HEK293 (cell line): ENCODE data around the gene SLC39A11.

ENCODE experiments used
- CTCF ChIA-PET: fragments of 350-600 bp; formaldehyde crosslinking; extraction: SDS; loops from one replicate; lab custom pipeline; 2021; ENCODE audit warnings: antibody characterized with exemption; lab: Yijun Ruan, JAX
- POLR2A ChIA-PET: fragments of 300-600 bp; formaldehyde crosslinking; extraction: SDS; loops from one replicate; lab custom pipeline; 2020; ENCODE audit warnings: antibody characterized with exemption, inconsistent platforms; lab: Yijun Ruan, JAX
- H3K27ac ChIP-seq: fragments of 200-500 bp; sonication (Bioruptor generic); 2 replicates; pipeline ENCODE4 v1.5.1; 2014; ENCODE audit warnings: low read depth, low read length, control low read depth, inconsistent platforms; ENCODE audit errors: extremely low read depth
- H3K36me3 ChIP-seq, 2 experiments: fragments of 200-500 bp in 1 of 2; sonication (Bioruptor generic) in 1 of 2; 1 replicate in 1 of 2; 2 replicates in 1 of 2; pipeline ENCODE4 v1.5.1; 2014 to 2017; ENCODE audit warnings: inconsistent platforms in 2 of 2, low read length in 2 of 2; ENCODE audit not compliant: control insufficient read depth in 2 of 2, insufficient read depth in 1 of 2
- H3K4me1 ChIP-seq: fragments of 200-500 bp; sonication (Bioruptor generic); 2 replicates; pipeline ENCODE4 v1.5.1; 2014; ENCODE audit warnings: mild to moderate bottlenecking, low read length, inconsistent platforms; ENCODE audit not compliant: control insufficient read depth, insufficient read depth
- H3K4me3 ChIP-seq: 2 replicates; pipeline ENCODE4 v1.5.1; 2011; ENCODE audit warnings: low read depth, mild to moderate bottlenecking, control low read depth, low read length, moderate library complexity
- H3K9me3 ChIP-seq: fragments of 200-500 bp; sonication (Bioruptor generic); 2 replicates; pipeline ENCODE4 v1.5.1; 2014; ENCODE audit warnings: low read depth, low read length, inconsistent platforms; ENCODE audit not compliant: control insufficient read depth, insufficient read depth
- BCL11A ChIP-seq: fragments of 450-650 bp; formaldehyde crosslinking; IDR thresholded peaks from 2 replicates; pipeline ENCODE4 v1.5.1; 2016; ENCODE audit warnings: low read depth, missing biosample characterization, missing genetic modification characterization
- ELK4 ChIP-seq: IDR thresholded peaks from 2 replicates; pipeline ENCODE4 v1.6.1; 2011; ENCODE audit warnings: mild to moderate bottlenecking, low read depth, low read length, borderline replicate concordance
- HOXC10 ChIP-seq: sonication (generic); formaldehyde crosslinking; IDR thresholded peaks from 2 replicates; pipeline ENCODE4 v1.8.1; 2023; ENCODE audit warnings: mild to moderate bottlenecking, missing genetic modification reagents
- KLF7 ChIP-seq: fragments of 450-650 bp; formaldehyde crosslinking; IDR thresholded peaks from 2 replicates; pipeline ENCODE4 v1.5.1; 2016; ENCODE audit warnings: missing biosample characterization, missing genetic modification characterization, borderline replicate concordance
- MEIS1 ChIP-seq: sonication (generic); formaldehyde crosslinking; IDR thresholded peaks from 2 replicates; pipeline ENCODE4 v1.8.1; 2022; ENCODE audit warnings: missing genetic modification reagents, mild to moderate bottlenecking, borderline replicate concordance
- TRIM28 ChIP-seq: IDR thresholded peaks from 2 replicates; pipeline ENCODE4 v1.6.1; 2011; ENCODE audit warnings: low read length, control low read depth, borderline replicate concordance
- YY1 ChIP-seq: fragments of 450-650 bp; formaldehyde crosslinking; IDR thresholded peaks from 2 replicates; pipeline ENCODE4 v1.5.1; 2018; ENCODE audit warnings: missing biosample characterization, missing genetic modification characterization
- ZBTB26 ChIP-seq: fragments of 450-650 bp; formaldehyde crosslinking; optimal IDR thresholded peaks from 2 replicates; pipeline ENCODE3; 2016; ENCODE audit warnings: missing biosample characterization, mild to moderate bottlenecking, missing genetic modification characterization
- ZEB2 ChIP-seq: fragments of 450-650 bp; formaldehyde crosslinking; IDR thresholded peaks from 2 replicates; pipeline ENCODE4 v1.5.1; 2016; ENCODE audit warnings: missing biosample characterization, missing genetic modification characterization
- ZNF132 ChIP-seq: fragments of 450-650 bp; formaldehyde crosslinking; IDR thresholded peaks from 2 replicates; pipeline ENCODE4 v1.5.1; 2017; ENCODE audit warnings: missing biosample characterization, missing genetic modification characterization, borderline replicate concordance
- ZNF148 ChIP-seq: fragments of 450-650 bp; formaldehyde crosslinking; IDR thresholded peaks from 2 replicates; pipeline ENCODE4 v1.5.0; 2017; ENCODE audit warnings: missing biosample characterization, missing genetic modification characterization, borderline replicate concordance
- ZNF18 ChIP-seq: fragments of 450-650 bp; formaldehyde crosslinking; IDR thresholded peaks from 2 replicates; pipeline ENCODE4 v1.5.1; 2016; ENCODE audit warnings: missing biosample characterization, missing genetic modification characterization
- ZNF211 ChIP-seq: fragments of 450-650 bp; formaldehyde crosslinking; IDR thresholded peaks from 2 replicates; pipeline ENCODE4 v1.5.1; 2016; ENCODE audit warnings: low read depth, missing biosample characterization, missing genetic modification characterization
- ZNF510 ChIP-seq: fragments of 450-650 bp; formaldehyde crosslinking; IDR thresholded peaks from 2 replicates; pipeline ENCODE4 v1.5.1; 2018; ENCODE audit warnings: mild to moderate bottlenecking, missing genetic modification characterization, missing biosample characterization; ENCODE audit not compliant: insufficient replicate concordance
- ZNF513 ChIP-seq: fragments of 450-650 bp; IDR thresholded peaks from 2 replicates; pipeline ENCODE4 v1.5.1; 2018; ENCODE audit warnings: missing biosample characterization, missing genetic modification characterization
- ZNF518A ChIP-seq: fragments of 450-650 bp; formaldehyde crosslinking; conservative IDR thresholded peaks from 2 replicates; pipeline ENCODE4 v1.5.1; 2016; ENCODE audit warnings: low read depth, missing biosample characterization, missing genetic modification characterization
- ZNF530 ChIP-seq: fragments of 450-650 bp; formaldehyde crosslinking; IDR thresholded peaks from 2 replicates; pipeline ENCODE4 v1.5.1; 2016; ENCODE audit warnings: low read depth, missing biosample characterization, missing genetic modification characterization
- ZNF560 ChIP-seq: fragments of 450-650 bp; formaldehyde crosslinking; IDR thresholded peaks from 2 replicates; pipeline ENCODE4 v1.5.1; 2017; ENCODE audit warnings: missing biosample characterization, missing genetic modification characterization, borderline replicate concordance
- ZNF580 ChIP-seq: fragments of 450-650 bp; formaldehyde crosslinking; IDR thresholded peaks from 2 replicates; pipeline ENCODE4 v1.5.1; 2016; ENCODE audit warnings: missing biosample characterization, missing genetic modification characterization
- ZNF626 ChIP-seq: fragments of 450-650 bp; sonication (Bioruptor Pico); formaldehyde crosslinking; IDR thresholded peaks from 2 replicates; pipeline ENCODE4 v1.5.1; 2018; ENCODE audit warnings: missing biosample characterization, missing genetic modification characterization, inconsistent platforms
- ZNF843 ChIP-seq: fragments of 450-650 bp; formaldehyde crosslinking; IDR thresholded peaks from 2 replicates; pipeline ENCODE4 v1.5.1; 2016; ENCODE audit warnings: missing biosample characterization, missing genetic modification characterization
- ZXDB ChIP-seq: fragments of 450-650 bp; formaldehyde crosslinking; IDR thresholded peaks from 2 replicates; pipeline ENCODE4 v1.5.1; 2016; ENCODE audit warnings: missing biosample characterization, missing genetic modification characterization

SLC39A11 gene

GRCh38 chr17:72843591-72843990, 248.9 kb downstream of the SLC39A11 start:
- H3K4me3 ChIP-seq, result no peak overlapping the region
- POLR2A ChIA-PET, result no interaction called here
- H3K27ac ChIP-seq, result no peak overlapping the region
- TF ChIP-seq ZNF518A (tag by site-specific recombination) (no peak), MEIS1 (CRISPR knock-in tag) (no peak), TRIM28 (no peak), ZNF132 (tag by site-specific recombination) (no peak), ZNF626 (tag by site-specific recombination) (no peak)
- TF ChIP-seq, all 188 proteins: peak for 0
- Histone ChIP-seq H3K9me3 (no peaks in the 10 kb centered on the region), H3K4me1 (no peaks in the 10 kb centered on the region), H3K36me3 (no peaks in the 10 kb centered on the region; a peak in 1 of 3 replicates)
- CTCF ChIA-PET, result no interaction called here

- no peak overlapping the region for H3K4me3 ChIP-seq
- no peaks in the 10 kb centered on the region for H3K4me1 ChIP-seq
- ChIA-PET CTCF (no interaction called here), POLR2A (no interaction called here)
- H3K9me3 ChIP-seq, result no peaks in the 10 kb centered on the region
- H3K27ac ChIP-seq, result no peak overlapping the region
- no peaks in the 10 kb centered on the region; a peak in 1 of 3 replicates for H3K36me3 ChIP-seq
- TF ChIP-seq HOXC10 (CRISPR knock-in tag) (no peak), KLF7 (tag by site-specific recombination) (no peak), ZBTB26 (tag by site-specific recombination) (no peak), BCL11A (tag by site-specific recombination) (no peak), ELK4 (no peak), ZNF148 (tag by site-specific recombination) (no peak), ZXDB (tag by site-specific recombination) (no peak), YY1 (tag by site-specific recombination) (no peak), ZNF510 (tag by site-specific recombination) (no peak), ZNF211 (tag by site-specific recombination) (no peak), ZNF843 (tag by site-specific recombination) (no peak), ZNF530 (tag by site-specific recombination) (no peak), ZEB2 (tag by site-specific recombination) (no peak), ZNF560 (tag by site-specific recombination) (no peak), ZNF18 (tag by site-specific recombination) (no peak), ZNF513 (no peak), ZNF580 (tag by site-specific recombination) (no peak)
These were observed 252.5 kb downstream of the SLC39A11 start for GRCh38 chr17:72840019-72840418.
